Activated naive CD8-positive, alpha-beta T cell treated with anti-CD3 and anti-CD28 coated beads, Interleukin-2, amount 10 ng/mL, durations not matched to agents 7 days and 5 days (primary cell): ENCODE data around the gene MAGEA8. TPM values are rescaled to one million over a fixed set of nuclear protein-coding genes. Genes with fewer than 3 reads are reported as not detected.
"Not testable (repeated sequence)": the region's sequence is repeated elsewhere in the genome, so short reads cannot be mapped to it uniquely, and the experiment has no call there.

Experiments
- ATAC-seq: fragments of 150-1000 bp; cut with Tn5 transposase; one replicate; pipeline ENCODE4 v1.10.0; 2021; ENCODE audit warnings: low read depth, moderate library complexity
- POLR2A ChIA-PET: fragments of 350-600 bp; sonication (Branson Sonifier 250); formaldehyde crosslinking; loops from one replicate; lab custom pipeline; 2021; ENCODE audit warnings: antibody characterized with exemption; lab: Charles Lee
- DNase-seq: peaks from one replicate; pipeline ENCODE4 v3.0.0; 2021
- H3K27ac Mint-ChIP-seq: one replicate; pipeline ENCODE4 v1.8.0; 2022; ENCODE audit warnings: mild to moderate bottlenecking, mixed read lengths
- H3K27me3 Mint-ChIP-seq: one replicate; pipeline ENCODE4 v1.8.0; 2022; ENCODE audit warnings: mild to moderate bottlenecking, moderate library complexity, mixed read lengths
- H3K36me3 Mint-ChIP-seq: one replicate; pipeline ENCODE4 v1.8.0; 2021; ENCODE audit warnings: mild to moderate bottlenecking, mixed read lengths
- H3K4me1 Mint-ChIP-seq: one replicate; pipeline ENCODE4 v1.8.0; 2021; ENCODE audit warnings: mixed read lengths
- H3K4me3 Mint-ChIP-seq: one replicate; pipeline ENCODE4 v1.8.0; 2022; ENCODE audit warnings: mild to moderate bottlenecking, moderate library complexity, mixed read lengths
- H3K9me3 Mint-ChIP-seq: one replicate; pipeline ENCODE4 v1.8.0; 2021; ENCODE audit warnings: mixed read lengths
- total RNA-seq, 2 experiments: library from RNA; stranded (reverse); gene quantifications; one replicate each; pipeline ENCODE4 v1.2.3, GENCODE V29; 2021

MAGEA8 gene
- total RNA-seq, 2 experiments from 2014 or later = not detected

DNA sequence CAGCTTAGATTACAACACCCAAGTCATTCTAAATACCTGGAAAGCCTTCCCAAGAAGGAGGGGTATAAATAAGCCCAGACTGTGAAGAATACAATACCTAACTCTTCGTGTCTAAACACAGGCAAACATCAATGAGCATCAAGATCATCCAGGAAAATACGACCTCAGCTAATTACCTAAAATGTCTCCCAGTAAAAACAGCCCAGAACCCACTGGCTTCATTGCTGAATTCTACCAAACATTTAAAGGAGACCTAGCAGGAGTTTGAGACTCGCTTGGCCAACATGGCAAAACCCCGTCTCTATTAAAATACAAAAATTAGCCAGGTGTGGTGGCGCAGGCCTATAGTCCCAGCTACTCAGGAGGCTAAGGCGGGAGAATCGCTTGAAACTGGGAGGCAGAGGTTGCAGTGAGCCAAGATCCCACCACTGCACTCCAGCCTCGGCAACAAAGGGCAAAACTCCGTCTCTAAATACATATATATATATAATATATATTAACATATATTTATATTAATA, 29.3 kb downstream of the MAGEA8 start:
- no peak overlapping the region for H3K27ac Mint-ChIP-seq
- no peaks in the 10 kb centered on the region for H3K4me1 Mint-ChIP-seq
- no peaks in the 10 kb centered on the region for H3K27me3 Mint-ChIP-seq
- peaks cover 4% of the 10 kb centered on the region for H3K36me3 Mint-ChIP-seq
- POLR2A ChIA-PET = no interaction called here
- H3K9me3 Mint-ChIP-seq = peaks cover 6% of the 10 kb centered on the region
- ATAC-seq (no peak), DNase-seq (no peak)
- H3K4me3 Mint-ChIP-seq = no peak overlapping the region

DNA sequence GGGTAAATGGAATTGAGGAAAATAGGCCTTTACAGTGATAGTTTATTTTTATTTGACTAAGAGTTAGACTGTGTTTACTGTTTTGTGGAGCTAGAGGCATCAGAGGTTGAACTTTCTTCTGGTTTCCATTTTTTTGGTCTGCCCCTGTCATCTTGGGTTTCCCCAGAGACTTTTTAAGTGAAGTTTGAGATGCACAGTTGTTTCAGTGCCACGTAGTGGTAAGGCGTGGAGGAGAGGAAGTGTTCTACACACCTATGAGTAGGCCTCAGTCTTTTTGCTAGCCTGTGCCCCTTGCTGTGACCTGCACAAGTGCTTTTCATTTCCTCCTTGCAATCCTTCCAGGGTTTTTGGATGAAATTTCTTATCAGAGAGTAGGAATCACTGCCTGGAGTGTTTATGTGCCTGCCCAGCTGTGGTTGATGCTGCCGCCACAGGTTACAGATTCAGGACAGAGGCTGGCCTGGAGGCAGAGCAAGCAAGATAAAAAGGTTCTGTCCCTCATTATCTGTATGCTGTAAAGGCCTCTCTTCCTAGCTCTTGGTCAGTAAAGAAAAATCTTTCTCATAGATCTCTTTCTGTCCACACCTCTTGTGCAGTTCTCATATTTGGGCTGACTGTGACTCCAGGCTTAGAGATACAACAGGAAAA, 35.9 kb downstream of the MAGEA8 start:
- Mint-ChIP-seq H3K27ac (peak overlapping the region; percentile 58), H3K36me3 (peaks cover 4% of the 10 kb centered on the region), H3K9me3 (peaks cover 6% of the 10 kb centered on the region)

DNA sequence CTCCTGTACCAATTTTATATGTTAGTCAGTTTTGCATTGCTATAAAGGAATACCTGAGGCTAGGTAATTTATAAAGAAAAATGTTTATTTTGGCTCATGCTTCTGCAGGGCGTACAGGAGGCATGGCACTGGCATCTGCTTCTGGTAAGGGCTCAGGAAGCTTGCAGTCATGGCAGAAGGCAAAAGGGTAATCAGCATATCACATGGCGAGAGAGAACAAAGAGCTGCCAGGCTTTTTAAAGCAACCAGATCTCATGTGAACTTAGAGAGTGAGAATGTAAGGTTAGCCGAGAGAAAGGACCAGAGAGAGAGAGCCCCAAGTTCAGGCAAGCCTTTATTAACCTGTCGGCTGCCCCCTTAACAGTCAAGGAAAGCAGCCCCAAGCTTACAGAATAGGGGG, 42.9 kb downstream of the MAGEA8 start:
- H3K9me3 Mint-ChIP-seq, ATAC-seq, H3K36me3 Mint-ChIP-seq, H3K4me3 Mint-ChIP-seq, DNase-seq, POLR2A ChIA-PET, H3K27ac Mint-ChIP-seq, H3K4me1 Mint-ChIP-seq, H3K27me3 Mint-ChIP-seq: not testable (repeated sequence)

More for the DNA sequence above, 35.9 kb downstream of the MAGEA8 start:
- Mint-ChIP-seq H3K27me3 (no peaks in the 10 kb centered on the region), H3K4me1 (no peaks in the 10 kb centered on the region), H3K4me3 (no peak overlapping the region)
- POLR2A ChIA-PET = interaction anchor here (1.0 kb wide), 1 partner anchor 22 kb away, joined by 4 read pairs; the partner anchor contains the start of gene EOLA2
- DNase-seq (no peak), ATAC-seq (peak; percentile 66)

DNA sequence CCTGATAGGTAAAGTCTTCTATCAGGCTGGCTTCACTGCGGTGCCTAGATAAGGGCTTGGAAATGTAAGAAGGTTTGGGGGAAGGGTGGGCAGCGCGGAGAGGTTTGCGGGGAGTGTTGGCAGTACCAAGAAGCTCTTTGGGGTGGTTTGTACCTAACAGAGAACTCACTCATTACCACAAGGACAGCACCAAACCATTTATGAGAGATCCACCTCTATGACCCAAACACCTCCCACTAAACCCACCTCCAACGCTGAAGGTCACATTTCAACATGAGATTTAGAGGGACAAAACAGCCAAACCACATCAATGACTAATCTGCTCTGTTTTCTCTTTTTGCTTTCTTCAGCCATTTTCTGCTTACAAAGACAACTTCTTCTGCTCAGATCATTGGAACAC, 43.5 kb downstream of the MAGEA8 start:
- H3K36me3 Mint-ChIP-seq, POLR2A ChIA-PET, H3K4me3 Mint-ChIP-seq, H3K27me3 Mint-ChIP-seq, DNase-seq, H3K9me3 Mint-ChIP-seq, H3K4me1 Mint-ChIP-seq, ATAC-seq, H3K27ac Mint-ChIP-seq: not testable (repeated sequence)

DNA sequence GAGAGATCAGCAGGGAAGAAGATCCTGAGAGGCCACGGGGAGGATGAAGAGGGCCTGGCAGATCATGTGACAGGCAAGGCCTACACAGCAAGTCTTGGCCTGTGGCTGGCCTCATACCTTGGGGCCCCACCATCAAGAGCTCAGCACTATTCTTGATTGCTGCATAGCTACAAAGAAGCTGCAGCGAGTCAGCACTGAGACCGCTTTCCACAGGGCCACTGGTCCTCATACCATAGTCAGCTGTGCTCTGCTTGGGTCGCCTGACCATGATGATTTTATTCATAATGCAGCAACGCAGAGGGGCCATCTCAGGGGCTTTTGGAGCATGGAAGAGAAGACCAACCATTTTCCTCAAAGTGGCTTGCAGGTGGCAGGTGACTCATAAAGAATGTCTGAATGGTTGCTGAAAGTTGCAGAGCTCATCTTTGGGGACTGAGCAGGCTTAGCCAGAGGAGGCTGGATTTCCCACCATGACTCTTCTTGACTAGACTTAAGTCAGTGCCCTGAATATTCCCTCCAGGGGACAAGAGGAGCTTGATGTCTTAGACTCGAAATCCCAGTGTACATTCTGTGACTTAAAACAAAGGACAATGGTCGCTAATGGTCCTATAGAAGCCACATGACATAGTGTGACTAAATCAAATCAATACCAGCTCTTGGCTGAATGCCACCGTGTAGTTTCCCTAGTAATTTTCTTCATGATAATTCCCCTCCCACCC, 46.4 kb downstream of the MAGEA8 start:
- DNase-seq, H3K9me3 Mint-ChIP-seq, ATAC-seq, H3K27ac Mint-ChIP-seq, H3K4me1 Mint-ChIP-seq, H3K4me3 Mint-ChIP-seq, H3K27me3 Mint-ChIP-seq, POLR2A ChIA-PET, H3K36me3 Mint-ChIP-seq: not testable (repeated sequence)

DNA sequence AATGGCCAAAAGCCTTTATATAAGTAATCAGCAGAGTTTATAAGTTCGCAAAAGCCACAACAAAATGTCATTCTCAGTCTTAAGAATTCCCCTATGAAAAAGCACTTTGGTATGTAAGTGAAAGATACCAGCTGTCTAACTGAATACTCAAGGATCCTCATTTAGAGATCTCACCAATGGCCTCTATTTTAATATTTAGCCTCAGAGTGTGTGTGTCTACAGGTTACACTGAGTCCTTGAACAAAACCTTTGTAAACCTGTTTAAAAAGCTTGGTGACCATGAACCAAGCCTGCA, 46.9 kb downstream of the MAGEA8 start:
- ATAC-seq, POLR2A ChIA-PET: not testable (repeated sequence)

DNA sequence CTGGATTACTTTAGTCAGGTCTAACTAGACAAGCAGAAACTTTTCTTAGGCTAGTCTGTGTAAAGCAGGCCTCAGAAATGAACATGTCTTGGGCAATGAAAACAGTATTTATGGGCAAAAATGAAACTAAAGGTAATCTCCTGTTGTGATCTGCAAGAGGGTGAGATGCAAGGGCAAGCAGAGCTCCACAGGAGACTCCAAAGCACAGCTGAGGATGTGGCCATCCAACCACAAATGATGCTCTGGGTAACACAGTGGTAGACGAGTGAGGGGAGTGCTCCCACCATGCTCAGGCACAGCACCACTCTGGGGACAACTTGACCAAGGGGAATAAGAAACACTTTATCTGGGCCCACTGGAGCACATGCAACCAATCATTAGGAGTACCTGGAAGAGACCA, 47.7 kb downstream of the MAGEA8 start:
- H3K9me3 Mint-ChIP-seq, H3K4me3 Mint-ChIP-seq, H3K36me3 Mint-ChIP-seq, H3K4me1 Mint-ChIP-seq, H3K27me3 Mint-ChIP-seq, POLR2A ChIA-PET: not testable (repeated sequence)
- peak overlapping the region; percentile 70 for H3K27ac Mint-ChIP-seq
- DNase-seq = peak; percentile 34
- peak; percentile 93 for ATAC-seq

More for the DNA sequence above, 46.9 kb downstream of the MAGEA8 start:
- not testable (repeated sequence) for H3K4me3 Mint-ChIP-seq, DNase-seq, H3K36me3 Mint-ChIP-seq, H3K9me3 Mint-ChIP-seq, H3K4me1 Mint-ChIP-seq, H3K27me3 Mint-ChIP-seq, H3K27ac Mint-ChIP-seq

DNA sequence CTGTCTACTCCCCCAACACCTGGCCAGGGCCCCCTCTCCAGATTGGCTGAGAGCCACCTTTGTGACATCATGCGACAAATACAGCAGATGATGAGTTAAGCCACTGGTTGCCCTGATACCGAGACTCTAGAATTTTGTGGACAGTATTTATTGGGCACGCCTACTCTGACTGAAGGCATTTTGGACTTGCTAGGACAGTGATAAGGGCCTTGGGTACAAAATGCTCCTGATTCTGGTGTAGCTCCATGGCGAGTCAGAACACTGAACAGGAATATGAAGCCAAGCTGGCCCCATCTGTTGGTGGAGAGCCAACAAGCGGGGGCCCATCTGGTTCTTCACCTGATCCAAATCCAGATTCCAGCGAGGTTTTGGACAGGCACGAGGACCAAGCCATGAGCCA, 48.4 kb downstream of the MAGEA8 start, which contains the start of gene HSFX4:
TSS of gene HSFX4 (plus strand) at position 174 of the 400 bp plus-strand sequence. CDS start at position 246, 72 bp downstream.
- H3K9me3 Mint-ChIP-seq, POLR2A ChIA-PET, ATAC-seq, H3K36me3 Mint-ChIP-seq, H3K4me1 Mint-ChIP-seq, H3K4me3 Mint-ChIP-seq, DNase-seq, H3K27me3 Mint-ChIP-seq: not testable (repeated sequence)
- H3K27ac Mint-ChIP-seq = peak within 1 kb of the TSS; percentile 70

DNA sequence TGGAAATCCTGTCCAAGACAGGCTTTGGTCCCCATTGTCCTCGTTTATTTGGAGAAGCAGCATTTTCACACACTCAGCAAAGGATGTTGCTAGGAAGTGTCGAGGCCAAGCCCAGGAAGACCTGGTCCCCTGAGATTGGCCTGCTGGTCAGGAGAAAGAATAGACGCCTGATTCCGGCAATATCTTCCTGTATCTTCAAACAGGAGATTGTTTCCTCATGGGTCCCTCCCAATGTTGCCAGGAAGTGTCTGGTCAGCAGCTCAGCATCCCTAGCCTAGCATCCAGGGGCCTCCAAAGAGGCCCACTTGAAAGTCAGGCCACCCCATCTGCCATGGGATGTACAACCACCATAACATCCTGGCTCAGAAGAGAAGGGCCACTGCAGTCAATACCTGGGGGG, 50.4 kb downstream of the MAGEA8 start:
- H3K27ac Mint-ChIP-seq, H3K4me1 Mint-ChIP-seq, H3K36me3 Mint-ChIP-seq, H3K9me3 Mint-ChIP-seq, POLR2A ChIA-PET, H3K27me3 Mint-ChIP-seq, ATAC-seq, DNase-seq, H3K4me3 Mint-ChIP-seq: not testable (repeated sequence)

DNA sequence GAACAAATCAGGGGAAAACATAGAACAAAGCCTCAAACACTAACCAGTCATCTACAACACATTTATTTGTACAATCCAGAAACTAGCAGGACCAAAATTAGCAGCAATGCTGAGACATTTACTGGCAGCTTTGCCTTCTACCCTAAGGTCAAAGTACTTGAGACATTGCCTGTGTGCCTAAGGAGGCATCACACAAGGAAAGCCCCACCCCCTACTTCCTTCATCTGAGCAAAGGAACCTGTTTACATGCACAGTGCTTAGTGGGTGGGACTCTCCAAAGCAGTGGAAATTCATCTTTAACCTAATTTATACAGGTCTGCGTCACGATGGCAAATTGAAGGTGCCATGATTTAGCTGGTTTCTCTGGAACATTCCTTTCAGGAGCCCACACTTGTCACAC, 51.2 kb downstream of the MAGEA8 start:
- H3K36me3 Mint-ChIP-seq, H3K4me3 Mint-ChIP-seq, ATAC-seq, H3K9me3 Mint-ChIP-seq, POLR2A ChIA-PET, H3K4me1 Mint-ChIP-seq, DNase-seq, H3K27ac Mint-ChIP-seq, H3K27me3 Mint-ChIP-seq: not testable (repeated sequence)

DNA sequence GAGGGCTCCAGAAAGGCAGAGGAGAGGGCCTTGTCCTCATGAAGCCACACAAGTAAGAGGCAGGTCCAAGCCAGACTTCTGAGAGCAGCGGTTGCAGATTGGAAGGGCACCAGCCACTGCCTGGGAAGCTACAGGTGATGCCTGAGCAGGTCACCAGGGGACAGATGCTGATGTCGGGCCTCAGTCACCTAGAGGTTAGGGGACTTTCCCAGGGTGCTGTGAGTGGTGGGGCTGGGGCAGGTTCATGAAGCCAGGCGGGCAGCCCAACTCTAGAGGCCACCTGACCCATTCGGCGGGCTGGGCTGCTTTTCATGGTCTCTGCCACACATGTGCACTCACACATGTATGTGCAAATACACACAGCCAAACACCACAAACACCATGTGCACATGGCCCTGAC, 52.0 kb downstream of the MAGEA8 start:
- H3K4me1 Mint-ChIP-seq, DNase-seq, ATAC-seq, H3K27ac Mint-ChIP-seq, H3K4me3 Mint-ChIP-seq, POLR2A ChIA-PET, H3K9me3 Mint-ChIP-seq, H3K36me3 Mint-ChIP-seq, H3K27me3 Mint-ChIP-seq: not testable (repeated sequence)

DNA sequence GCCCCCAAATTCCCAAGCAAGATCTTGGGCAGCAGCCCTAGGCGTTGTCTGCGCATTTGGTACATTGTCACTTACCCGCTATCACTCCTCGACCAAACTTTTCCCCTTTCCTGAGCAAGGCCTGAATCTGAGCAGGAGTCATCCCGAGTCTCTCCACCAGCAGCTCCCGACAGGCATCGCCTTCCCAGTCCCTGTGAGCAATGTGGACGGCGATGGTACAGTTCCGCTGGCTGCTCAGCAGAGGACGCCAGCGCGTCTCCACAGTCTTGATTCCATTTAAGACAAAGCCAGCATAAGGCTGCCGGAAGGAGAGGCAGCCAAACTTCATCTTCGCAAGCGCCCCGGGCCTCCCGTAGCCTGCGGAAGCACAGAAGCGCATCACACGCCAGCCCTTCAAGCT, 52.6 kb downstream of the MAGEA8 start:
- POLR2A ChIA-PET, H3K27me3 Mint-ChIP-seq, DNase-seq, H3K36me3 Mint-ChIP-seq, H3K4me1 Mint-ChIP-seq, H3K4me3 Mint-ChIP-seq, ATAC-seq, H3K9me3 Mint-ChIP-seq, H3K27ac Mint-ChIP-seq: not testable (repeated sequence)
